ENCODE measurements around the gene VEPH1. TPM values are rescaled to one million over a fixed set of nuclear protein-coding genes. Genes with fewer than 3 reads are reported as not detected.

Gene VEPH1
- total RNA-seq, 2 donors from 2014 or later: 15.0 to 30.0 TPM

GRCh38 chr3:157373783-157374182 lies 129.4 kb downstream of the VEPH1 start:
- no peak overlapping the region for H3K27ac ChIP-seq
- ATAC-seq (no peak), DNase-seq (no peak)
- H3K27me3 ChIP-seq: no peaks in the 10 kb centered on the region
- 84 to 86% methylated on average over 6 of the region's 6 CpGs for WGBS, 2 donors
- intact Hi-C loops (cut with DNase I): no loop called here
- TF ChIP-seq, protein P1, sequence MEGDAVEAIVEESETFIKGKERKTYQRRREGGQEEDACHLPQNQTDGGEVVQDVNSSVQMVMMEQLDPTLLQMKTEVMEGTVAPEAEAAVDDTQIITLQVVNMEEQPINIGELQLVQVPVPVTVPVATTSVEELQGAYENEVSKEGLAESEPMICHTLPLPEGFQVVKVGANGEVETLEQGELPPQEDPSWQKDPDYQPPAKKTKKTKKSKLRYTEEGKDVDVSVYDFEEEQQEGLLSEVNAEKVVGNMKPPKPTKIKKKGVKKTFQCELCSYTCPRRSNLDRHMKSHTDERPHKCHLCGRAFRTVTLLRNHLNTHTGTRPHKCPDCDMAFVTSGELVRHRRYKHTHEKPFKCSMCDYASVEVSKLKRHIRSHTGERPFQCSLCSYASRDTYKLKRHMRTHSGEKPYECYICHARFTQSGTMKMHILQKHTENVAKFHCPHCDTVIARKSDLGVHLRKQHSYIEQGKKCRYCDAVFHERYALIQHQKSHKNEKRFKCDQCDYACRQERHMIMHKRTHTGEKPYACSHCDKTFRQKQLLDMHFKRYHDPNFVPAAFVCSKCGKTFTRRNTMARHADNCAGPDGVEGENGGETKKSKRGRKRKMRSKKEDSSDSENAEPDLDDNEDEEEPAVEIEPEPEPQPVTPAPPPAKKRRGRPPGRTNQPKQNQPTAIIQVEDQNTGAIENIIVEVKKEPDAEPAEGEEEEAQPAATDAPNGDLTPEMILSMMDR (IDR thresholded peaks at IDR 0.05): no peak
- no peak for TF ChIP-seq POLR2A (IDR thresholded peaks at IDR 0.05)
- H3K4me3 ChIP-seq: no peak overlapping the region
- H3K4me1 ChIP-seq: peaks cover 26% of the 10 kb centered on the region
- H3K36me3 ChIP-seq (replicated peaks in 1 of 2; ENCODE audit: insufficient read depth in 1 of 2, low read depth in 2 of 2): no peaks in the 10 kb centered on the region
- no peaks in the 10 kb centered on the region for H3K9me3 ChIP-seq

GRCh38 chr3:157370867-157371266 lies 132.3 kb downstream of the VEPH1 start:
- peaks cover 33% of the 10 kb centered on the region for H3K4me1 ChIP-seq
- no peak overlapping the region for H3K4me3 ChIP-seq
- WGBS, 2 donors: 77 to 84% methylated on average over 2 of the region's 2 CpGs
- TF ChIP-seq, protein P1 (IDR thresholded peaks at IDR 0.05): no peak
- no peak for TF ChIP-seq POLR2A (IDR thresholded peaks at IDR 0.05)
- no peaks in the 10 kb centered on the region for H3K9me3 ChIP-seq
- intact Hi-C loops (cut with DNase I): no loop called here
- no peak for DNase-seq
- no peaks in the 10 kb centered on the region for H3K36me3 ChIP-seq (replicated peaks in 1 of 2; ENCODE audit: insufficient read depth in 1 of 2, low read depth in 2 of 2)
- H3K27me3 ChIP-seq: no peaks in the 10 kb centered on the region
- peak overlapping the region in 1 of 4 donors; percentile 54 for H3K27ac ChIP-seq
- no peak for ATAC-seq

DNA sequence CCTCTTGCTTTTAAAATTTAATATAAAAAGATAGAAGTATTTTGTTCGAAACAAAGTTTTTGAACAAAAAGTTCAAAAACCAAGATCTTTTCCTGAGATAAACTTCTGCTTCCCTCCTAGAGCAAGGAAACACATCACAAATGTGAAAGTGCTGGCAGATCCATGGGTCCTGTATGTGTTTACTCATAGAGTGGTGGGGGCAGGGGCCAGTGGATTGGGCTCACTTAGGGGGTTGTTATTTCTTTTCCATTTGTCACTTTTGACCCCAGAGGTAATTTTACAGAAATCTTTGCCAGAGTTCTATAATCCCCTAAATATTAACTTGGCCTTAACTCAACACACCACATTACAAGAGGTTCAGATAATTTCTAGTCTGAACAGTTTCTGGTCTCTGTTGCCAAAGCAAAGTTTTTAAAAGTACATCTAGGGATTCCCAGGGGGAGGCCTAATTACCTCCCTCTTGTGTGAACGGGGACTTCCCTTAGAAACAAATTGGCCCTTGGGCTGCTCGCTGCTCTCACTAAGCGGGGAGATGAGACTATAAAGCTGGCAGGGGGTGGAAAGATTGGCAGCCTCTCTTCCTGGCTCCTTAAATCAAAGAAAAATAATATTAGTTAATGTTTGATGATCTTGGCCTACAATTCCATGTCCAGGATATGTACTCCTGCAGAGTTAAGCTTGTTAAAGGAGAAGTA lies 133.3 kb downstream of the VEPH1 start:
- H3K27me3 ChIP-seq: no peaks in the 10 kb centered on the region
- intact Hi-C loops (cut with DNase I): no loop called here
- H3K4me1 ChIP-seq: peaks cover 33% of the 10 kb centered on the region
- DNase-seq (peak; percentile 36 to 70 (median 54)), ATAC-seq (peak; percentile 82)
- no peaks in the 10 kb centered on the region for H3K9me3 ChIP-seq
- peak overlapping the region in 3 of 4 donors; percentile 35 to 60 (median 54) for H3K27ac ChIP-seq
- WGBS, 2 donors: 16 to 27% methylated on average over 4 of the region's 4 CpGs
- H3K4me3 ChIP-seq: no peak overlapping the region
- H3K36me3 ChIP-seq (replicated peaks in 1 of 2; ENCODE audit: insufficient read depth in 1 of 2, low read depth in 2 of 2): no peaks in the 10 kb centered on the region
- TF ChIP-seq POLR2A (IDR thresholded peaks at IDR 0.05): no peak
- TF ChIP-seq, protein P1 (IDR thresholded peaks at IDR 0.05): no peak

- Histone ChIP-seq H3K36me3 (replicated peaks in 1 of 2; ENCODE audit: insufficient read depth in 1 of 2, low read depth in 2 of 2) (no peaks in the 10 kb centered on the region), H3K4me3 (no peak overlapping the region), H3K4me1 (peaks cover 33% of the 10 kb centered on the region), H3K9me3 (no peaks in the 10 kb centered on the region), H3K27me3 (no peaks in the 10 kb centered on the region), H3K27ac (no peak overlapping the region)
- DNase-seq (no peak), ATAC-seq (no peak)
- TF ChIP-seq, protein P1 (IDR thresholded peaks at IDR 0.05): no peak
- TF ChIP-seq POLR2A (IDR thresholded peaks at IDR 0.05): no peak
- intact Hi-C loops (cut with DNase I): no loop called here
- 90 to 96% methylated on average over 3 of the region's 3 CpGs for WGBS, 2 donors
These were observed 135.0 kb downstream of the VEPH1 start for GRCh38 chr3:157368171-157368570.

DNA sequence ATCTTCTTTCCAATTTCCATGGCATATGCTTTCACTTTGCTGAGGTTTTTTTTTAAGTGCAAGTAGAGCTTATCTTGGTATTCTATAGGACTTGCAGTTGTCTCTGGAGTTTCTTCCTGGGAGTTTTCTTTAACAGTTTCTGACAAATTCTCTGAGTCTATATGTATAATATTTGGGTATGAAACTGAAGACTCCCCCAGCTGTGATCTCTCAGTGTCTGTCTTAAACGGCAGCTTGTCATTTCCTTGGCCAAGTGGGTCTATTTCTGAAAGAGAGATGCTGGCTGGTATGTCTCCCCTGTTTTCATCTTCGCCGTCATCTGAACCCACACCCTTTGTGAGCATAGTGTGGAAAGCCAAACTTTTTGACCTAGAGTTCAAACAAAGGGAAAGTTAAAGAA lies 139.8 kb downstream of the VEPH1 start:
- Histone ChIP-seq H3K27ac (no peak overlapping the region), H3K27me3 (no peaks in the 10 kb centered on the region), H3K4me3 (no peak overlapping the region), H3K36me3 (replicated peaks in 1 of 2; ENCODE audit: insufficient read depth in 1 of 2, low read depth in 2 of 2) (no peaks in the 10 kb centered on the region), H3K9me3 (no peaks in the 10 kb centered on the region), H3K4me1 (peaks cover 6% of the 10 kb centered on the region)
- DNase-seq (no peak), ATAC-seq (no peak)
- WGBS, 2 donors: 82 to 92% methylated on average over 3 of the region's 3 CpGs
- TF ChIP-seq POLR2A (IDR thresholded peaks at IDR 0.05): no peak
- TF ChIP-seq, protein P1 (IDR thresholded peaks at IDR 0.05): no peak
- intact Hi-C loops (cut with DNase I): no loop called here

Data from body of pancreas (tissue), 4 donors.